Left lung (tissue), 10 donors: Measurements from ENCODE around the gene TAOK2. TPM values are rescaled to one million over a fixed set of nuclear protein-coding genes. Genes with fewer than 3 reads are reported as not detected.
"Not testable (repeated sequence)": the region's sequence is repeated elsewhere in the genome, so short reads cannot be mapped to it uniquely, and the experiment has no call there.

Source experiments
- ATAC-seq: fragments of 200-7000 bp; cut with Tn5 transposase; one replicate; pipeline ENCODE4 v1.9.1; 2020; ENCODE audit warnings: moderate library complexity
- DNase-seq, 4 donors: peaks; one replicate each; pipeline ENCODE4 v3.0.0-alpha.2; 2013 to 2020
- H3K27ac ChIP-seq, 2 donors: fragments of 200-600 bp; sonication (generic) in 1 of 2; one replicate each; pipeline versions ENCODE4 v1.5.0 to v1.8.0; 2020 to 2021
- H3K27me3 ChIP-seq, 2 donors: fragments of 200-600 bp; sonication (generic) in 1 of 2; one replicate each; pipeline versions ENCODE4 v1.5.0 to v1.8.0; 2020 to 2021
- H3K36me3 ChIP-seq, 2 donors: fragments of 200-600 bp; sonication (generic) in 1 of 2; one replicate each; pipeline versions ENCODE4 v1.5.0 to v1.8.0; 2020 to 2021
- H3K4me1 ChIP-seq, 2 donors: fragments of 200-600 bp; one replicate each; pipeline ENCODE4 v1.8.0; 2021
- H3K4me3 ChIP-seq, 2 donors: fragments of 200-600 bp; sonication (generic) in 1 of 2; one replicate each; pipeline versions ENCODE4 v1.5.0 to v1.8.0; 2020 to 2021; ENCODE audit warnings: mild to moderate bottlenecking in 1 of 2
- H3K9me3 ChIP-seq, 2 donors: fragments of 200-600 bp; sonication (generic) in 1 of 2; one replicate each; pipeline versions ENCODE4 v1.5.0 to v1.8.0; 2020 to 2021
- intact Hi-C, 2 donors: fragments of 100-400 bp; cut with DNase I; formaldehyde crosslinking; loops; one replicate each; pipeline versions ENCODE4 v1.11.2 to v1.14.2; 2022
- polyA plus RNA-seq, 6 donors: library from polyadenylated mRNA; unstranded; fragments of 120-200 nt; gene quantifications; one replicate each; pipeline ENCODE4 v1.2.1, GENCODE V29; 2013; ENCODE audit not compliant: insufficient read length in 6 of 6
- total RNA-seq, 2 donors: library from RNA; stranded (reverse); fragmentation: NEBNext Ultra II Directional; extraction: Animal tissue kit (Norgen Biotek cat#: 25700); gene quantifications; one replicate each; pipeline ENCODE4 v1.2.1, GENCODE V29; 2021
- TF ChIP-seq, protein P1 (sequence below), 2 donors: fragments of 200-600 bp; sonication (generic) in 1 of 2; IDR thresholded peaks; one replicate each; pipeline versions ENCODE4 v1.5.0 to v1.8.0; 2021; ENCODE audit warnings: antibody characterized with exemption in 2 of 2
- donor health status: DM: no; HTN: yes; CAD: no.
- donor health status: DM: no; HTN: no; CAD: no.

TAOK2 gene
- total and polyA plus RNA-seq, 8 donors = 47.5 to 71.4 (median 57.4) TPM

DNA sequence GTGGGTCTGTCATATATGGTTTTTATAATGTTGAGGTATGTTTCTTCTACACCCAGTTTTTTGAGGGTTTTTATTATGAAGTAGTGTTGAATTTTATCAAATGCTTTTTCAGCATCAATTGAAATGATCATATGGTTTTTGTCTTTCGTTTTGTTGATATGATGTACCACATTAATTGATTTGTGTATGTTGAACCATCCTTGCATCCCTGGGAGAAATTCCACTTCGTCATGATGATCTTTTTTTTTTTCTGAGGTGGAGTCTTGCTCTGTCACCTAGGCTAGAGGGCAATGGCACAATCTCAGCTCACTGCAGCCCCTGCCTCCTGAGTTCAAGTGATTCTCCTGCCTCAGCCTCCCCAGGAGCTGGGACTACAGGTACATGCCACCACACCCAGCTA lies 25.8 kb upstream of the TAOK2 start:
- DNase-seq = no peak
- Histone ChIP-seq H3K9me3 (no peaks in the 10 kb centered on the region), H3K27me3 (no peaks in the 10 kb centered on the region), H3K4me3 (no peak overlapping the region), H3K27ac (no peak overlapping the region), H3K36me3 (no peaks in the 10 kb centered on the region), H3K4me1 (no peaks in the 10 kb centered on the region)
- ATAC-seq = no peak
- TF ChIP-seq, protein P1, sequence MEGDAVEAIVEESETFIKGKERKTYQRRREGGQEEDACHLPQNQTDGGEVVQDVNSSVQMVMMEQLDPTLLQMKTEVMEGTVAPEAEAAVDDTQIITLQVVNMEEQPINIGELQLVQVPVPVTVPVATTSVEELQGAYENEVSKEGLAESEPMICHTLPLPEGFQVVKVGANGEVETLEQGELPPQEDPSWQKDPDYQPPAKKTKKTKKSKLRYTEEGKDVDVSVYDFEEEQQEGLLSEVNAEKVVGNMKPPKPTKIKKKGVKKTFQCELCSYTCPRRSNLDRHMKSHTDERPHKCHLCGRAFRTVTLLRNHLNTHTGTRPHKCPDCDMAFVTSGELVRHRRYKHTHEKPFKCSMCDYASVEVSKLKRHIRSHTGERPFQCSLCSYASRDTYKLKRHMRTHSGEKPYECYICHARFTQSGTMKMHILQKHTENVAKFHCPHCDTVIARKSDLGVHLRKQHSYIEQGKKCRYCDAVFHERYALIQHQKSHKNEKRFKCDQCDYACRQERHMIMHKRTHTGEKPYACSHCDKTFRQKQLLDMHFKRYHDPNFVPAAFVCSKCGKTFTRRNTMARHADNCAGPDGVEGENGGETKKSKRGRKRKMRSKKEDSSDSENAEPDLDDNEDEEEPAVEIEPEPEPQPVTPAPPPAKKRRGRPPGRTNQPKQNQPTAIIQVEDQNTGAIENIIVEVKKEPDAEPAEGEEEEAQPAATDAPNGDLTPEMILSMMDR (IDR thresholded peaks at IDR 0.05) = no peak
- intact Hi-C loops = no loop called here

DNA sequence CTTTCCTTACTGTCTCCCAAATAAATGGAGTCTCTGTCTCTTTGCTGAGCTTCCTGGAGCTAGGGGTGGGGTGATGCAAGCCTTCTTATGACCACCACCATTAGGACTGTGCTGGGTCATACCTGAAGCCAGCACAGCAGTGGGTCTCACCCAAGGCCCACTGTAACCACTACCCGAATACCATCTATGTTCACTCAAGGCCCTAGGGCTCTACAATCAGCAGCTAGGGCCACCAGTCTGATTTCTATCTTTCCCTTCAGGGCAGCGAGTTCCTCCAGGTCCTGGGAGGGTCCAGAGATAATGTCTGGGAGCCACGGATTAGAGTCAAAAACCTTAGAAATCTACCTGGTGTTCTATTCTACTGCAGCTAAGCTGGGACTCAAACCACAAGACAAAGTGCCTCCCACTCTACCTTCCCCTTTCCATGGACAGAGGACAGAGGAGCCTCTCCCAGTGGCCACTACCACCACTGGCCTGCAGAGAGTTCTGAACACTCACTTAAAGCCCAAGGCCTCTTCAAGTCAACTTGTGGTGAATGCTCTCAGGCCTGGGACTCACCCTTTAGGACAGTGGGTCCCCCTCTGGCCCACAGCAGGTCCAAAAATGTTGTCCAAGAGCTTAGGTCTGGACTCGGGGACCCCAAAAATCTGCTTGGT lies 22.7 kb upstream of the TAOK2 start:
- Histone ChIP-seq H3K9me3 (no peaks in the 10 kb centered on the region), H3K4me3 (no peak overlapping the region), H3K36me3 (no peaks in the 10 kb centered on the region), H3K27ac (no peak overlapping the region), H3K4me1 (no peaks in the 10 kb centered on the region), H3K27me3 (no peaks in the 10 kb centered on the region)
- TF ChIP-seq, protein P1 (IDR thresholded peaks at IDR 0.05) = no peak
- intact Hi-C loops = no loop called here
- no peak for DNase-seq
- no peak for ATAC-seq

DNA sequence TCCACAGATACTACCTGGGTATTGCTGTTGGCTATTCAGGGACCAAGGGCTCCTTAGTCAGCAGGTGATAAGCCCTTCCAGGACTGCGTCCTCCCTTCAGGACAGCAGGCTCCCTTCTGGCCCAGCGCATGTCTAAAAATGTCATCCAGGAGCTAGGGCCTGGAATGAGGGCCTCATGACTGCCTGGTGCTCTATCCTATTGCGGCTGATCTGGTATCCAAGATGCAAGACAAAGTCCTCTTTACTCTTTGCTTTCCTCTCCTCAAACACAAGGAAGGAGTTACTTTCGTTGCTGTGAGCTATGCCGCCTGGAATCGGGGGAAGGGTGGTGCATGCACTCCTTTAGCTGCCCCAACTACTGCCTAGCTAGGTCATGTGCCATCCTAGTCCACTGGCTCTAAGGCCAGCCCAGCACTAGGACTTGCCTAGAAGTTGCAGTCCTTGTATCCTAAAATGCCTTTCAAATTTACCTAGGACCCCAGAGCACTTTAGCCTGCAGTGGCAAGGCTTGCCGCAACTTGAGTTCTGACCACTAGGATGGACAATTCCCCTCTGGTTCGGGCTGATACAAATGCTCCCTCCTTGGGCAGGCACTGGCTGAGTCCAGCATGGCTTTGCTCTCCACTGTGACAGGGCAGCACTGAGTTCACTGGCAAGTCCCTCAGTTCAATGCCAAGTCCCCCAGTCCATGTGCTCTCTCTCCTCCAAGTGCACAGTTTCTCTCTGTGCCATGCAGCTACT lies 21.9 kb upstream of the TAOK2 start:
- H3K4me3 ChIP-seq = no peak overlapping the region
- H3K27ac ChIP-seq = no peak overlapping the region
- H3K27me3 ChIP-seq = no peaks in the 10 kb centered on the region
- TF ChIP-seq, protein P1 (IDR thresholded peaks at IDR 0.05) = no peak
- intact Hi-C loops = no loop called here
- ATAC-seq = no peak
- no peaks in the 10 kb centered on the region for H3K36me3 ChIP-seq
- no peaks in the 10 kb centered on the region for H3K9me3 ChIP-seq
- H3K4me1 ChIP-seq = no peaks in the 10 kb centered on the region
- DNase-seq = no peak

- Histone ChIP-seq H3K27me3 (no peaks in the 10 kb centered on the region), H3K36me3 (no peaks in the 10 kb centered on the region), H3K9me3 (no peaks in the 10 kb centered on the region), H3K4me3 (no peak overlapping the region), H3K4me1 (peaks cover 9 to 17% of the 10 kb centered on the region in 2 donors), H3K27ac (no peak overlapping the region)
- TF ChIP-seq, protein P1 (IDR thresholded peaks at IDR 0.05) = no peak
- intact Hi-C loops = no loop called here
- ATAC-seq (no peak), DNase-seq (no peak)
Observed at GRCh38 chr16:29958756-29959155, 14.9 kb upstream of the TAOK2 start.

- no peak for ATAC-seq
- DNase-seq = no peak
- H3K27me3 ChIP-seq = no peaks in the 10 kb centered on the region
- H3K4me3 ChIP-seq = no peak overlapping the region
- peaks cover 0 to under 1% of the 10 kb centered on the region in 2 donors for H3K36me3 ChIP-seq
- peaks cover 9 to 19% of the 10 kb centered on the region in 2 donors for H3K4me1 ChIP-seq
- TF ChIP-seq, protein P1 (IDR thresholded peaks at IDR 0.05) = no peak
- intact Hi-C loops = no loop called here
- no peaks in the 10 kb centered on the region for H3K9me3 ChIP-seq
- no peak overlapping the region for H3K27ac ChIP-seq
Observed at GRCh38 chr16:29959293-29959692, 14.4 kb upstream of the TAOK2 start.

DNA sequence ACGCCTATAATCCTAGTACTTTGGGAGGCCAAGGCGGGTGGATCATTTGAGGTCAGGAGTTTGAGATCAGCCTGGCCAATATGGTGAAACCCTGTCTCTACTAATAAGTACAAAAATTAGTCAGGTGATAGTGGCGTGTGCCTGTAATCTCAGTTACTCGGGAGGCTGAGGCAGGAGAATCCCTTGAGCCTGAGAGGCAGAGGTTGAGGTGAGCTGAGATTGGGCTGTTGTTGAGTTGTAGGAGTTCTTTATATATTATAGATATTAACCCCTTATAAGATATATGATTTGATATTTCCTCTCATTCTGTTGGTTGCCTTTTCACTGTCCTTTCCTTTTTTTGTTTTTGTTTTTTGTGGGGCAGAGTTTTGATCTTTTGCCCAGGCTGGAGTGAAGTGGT lies 13.8 kb upstream of the TAOK2 start:
- H3K27me3 ChIP-seq, DNase-seq, intact Hi-C loops, H3K9me3 ChIP-seq, H3K27ac ChIP-seq, ATAC-seq, H3K36me3 ChIP-seq, H3K4me3 ChIP-seq: not testable (repeated sequence)
- peaks cover 9 to 23% of the 10 kb centered on the region in 2 donors for H3K4me1 ChIP-seq
